Neural progenitor cell (in vitro differentiated cells): ENCODE measurements around the gene PGLYRP3.

ENCODE experiments used
- CTCF ChIP-seq: fragments of 200-600 bp; sonication (generic); IDR thresholded peaks from 2 replicates; pipeline ENCODE4 v1.5.1; 2017; ENCODE audit warnings: antibody characterized with exemption, mild to moderate bottlenecking
- EZH2 ChIP-seq: fragments of 200-600 bp; sonication (generic); IDR thresholded peaks from 2 replicates; pipeline ENCODE4 v1.6.1; 2017; ENCODE audit warnings: antibody characterized with exemption, mild to moderate bottlenecking, moderate library complexity
- EZH2phosphoT487 ChIP-seq: fragments of 200-600 bp; sonication (generic); IDR thresholded peaks from 2 replicates; pipeline ENCODE4 v1.6.1; 2017; ENCODE audit warnings: antibody characterized with exemption

- TF ChIP-seq CTCF (no peak), EZH2 (no peak), EZH2phosphoT487 (no peak)
Observed at GRCh38 chr1:153265457-153265856, 47.3 kb downstream of the PGLYRP3 start.
